ENCODE data around the gene PLPP7.

PLPP7 gene

GRCh38 chr9:131281119-131281965 is 8.2 kb upstream of the PLPP7 start:
- DNase-seq (ENCODE audit: low read depth in 2 of 2): no peak

- no peak for DNase-seq (ENCODE audit: low read depth in 2 of 2)
Measured at GRCh38 chr9:131282175-131282574, 7.3 kb upstream of the PLPP7 start.

GRCh38 chr9:131282688-131283422 is 6.7 kb upstream of the PLPP7 start:
- no peak for DNase-seq (ENCODE audit: low read depth in 2 of 2)

GRCh38 chr9:131284856-131285255 is 4.7 kb upstream of the PLPP7 start:
- DNase-seq (ENCODE audit: low read depth in 2 of 2): no peak

- DNase-seq (ENCODE audit: low read depth in 2 of 2): no peak
Measured at GRCh38 chr9:131287359-131287758, 2.2 kb upstream of the PLPP7 start.

- no peak for DNase-seq (ENCODE audit: low read depth in 2 of 2)
Measured at GRCh38 chr9:131288217-131288616, 1.3 kb upstream of the PLPP7 start.

- DNase-seq (ENCODE audit: low read depth in 2 of 2): no peak
Measured at GRCh38 chr9:131290036-131290766, 678 bp downstream of the PLPP7 start.

- DNase-seq (ENCODE audit: low read depth in 2 of 2): no peak
Measured at GRCh38 chr9:131290767-131291370, 1.3 kb downstream of the PLPP7 start.

- DNase-seq (ENCODE audit: low read depth in 2 of 2): no peak
Measured at GRCh38 chr9:131291795-131292315, 2.3 kb downstream of the PLPP7 start.

- no peak for DNase-seq (ENCODE audit: low read depth in 2 of 2)
Measured at GRCh38 chr9:131292937-131293336, 3.4 kb downstream of the PLPP7 start.

GRCh38 chr9:131296460-131296859 is 6.9 kb downstream of the PLPP7 start:
- DNase-seq (ENCODE audit: low read depth in 2 of 2): no peak

- no peak for DNase-seq (ENCODE audit: low read depth in 2 of 2)
Measured at GRCh38 chr9:131296906-131297500, 7.5 kb downstream of the PLPP7 start.

GRCh38 chr9:131297903-131298302 is 8.4 kb downstream of the PLPP7 start:
- DNase-seq (ENCODE audit: low read depth in 2 of 2): no peak

GRCh38 chr9:131298341-131298740 is 8.8 kb downstream of the PLPP7 start:
- no peak for DNase-seq (ENCODE audit: low read depth in 2 of 2)

GRCh38 chr9:131298816-131299215 is 9.3 kb downstream of the PLPP7 start:
- no peak for DNase-seq (ENCODE audit: low read depth in 2 of 2)

- no peak for DNase-seq (ENCODE audit: low read depth in 2 of 2)
Measured at GRCh38 chr9:131299346-131299960, 9.9 kb downstream of the PLPP7 start.

- no peak for DNase-seq (ENCODE audit: low read depth in 2 of 2)
Measured at GRCh38 chr9:131299961-131300347, 10.4 kb downstream of the PLPP7 start.

- no peak for DNase-seq (ENCODE audit: low read depth in 2 of 2)
Measured at GRCh38 chr9:131300444-131300843, 10.9 kb downstream of the PLPP7 start.

- no peak for DNase-seq (ENCODE audit: low read depth in 2 of 2)
Measured at GRCh38 chr9:131302244-131303075, 12.9 kb downstream of the PLPP7 start.
